H9 (cell line): ENCODE results near the gene TMEM164. TPM values are rescaled to one million over a fixed set of nuclear protein-coding genes. Genes with fewer than 3 reads are reported as not detected.

Experiments
- DNase-seq: peaks from one replicate; pipeline ENCODE4 v3.0.0-alpha.2; 2017
- H2AFZ ChIP-seq: one replicate; pipeline ENCODE4 v1.6.1; 2013; ENCODE audit warnings: mild to moderate bottlenecking, low read length, control low read depth, moderate library complexity
- H2AK5ac ChIP-seq: 2 replicates; pipeline ENCODE4 v1.6.1; 2013; ENCODE audit warnings: low read length, control low read depth, mixed read lengths; ENCODE audit not compliant: insufficient read length
- H2BK120ac ChIP-seq: one replicate; pipeline ENCODE4 v1.6.1; 2013; ENCODE audit warnings: low read depth, mild to moderate bottlenecking, low read length, control low read depth, inconsistent platforms; ENCODE audit not compliant: poor library complexity, severe bottlenecking
- H2BK12ac ChIP-seq: 2 replicates; pipeline ENCODE4 v1.6.1; 2013; ENCODE audit warnings: low read length, control low read depth, mixed read lengths, low read depth; ENCODE audit not compliant: insufficient read length
- H2BK15ac ChIP-seq: 2 replicates; pipeline ENCODE4 v1.6.1; 2013; ENCODE audit warnings: low read depth, low read length, control low read depth
- H2BK20ac ChIP-seq: one replicate; pipeline ENCODE4 v1.6.1; 2013; ENCODE audit warnings: low read depth, mild to moderate bottlenecking, low read length, control low read depth, inconsistent platforms; ENCODE audit not compliant: poor library complexity, severe bottlenecking
- H2BK5ac ChIP-seq: 2 replicates; pipeline ENCODE4 v1.6.1; 2013; ENCODE audit warnings: low read length, control low read depth, mixed read lengths; ENCODE audit not compliant: insufficient read length
- H3K14ac ChIP-seq: 2 replicates; pipeline ENCODE4 v1.6.1; 2013; ENCODE audit warnings: low read length, control low read depth; ENCODE audit not compliant: insufficient read depth
- H3K18ac ChIP-seq: 2 replicates; pipeline ENCODE4 v1.6.1; 2013; ENCODE audit warnings: low read depth, mild to moderate bottlenecking, mixed read lengths, low read length, control low read depth; ENCODE audit not compliant: insufficient read length
- H3K23ac ChIP-seq: 2 replicates; pipeline ENCODE4 v1.6.1; 2013; ENCODE audit warnings: low read length, control low read depth, mixed read lengths, low read depth; ENCODE audit not compliant: insufficient read length
- H3K23me2 ChIP-seq: 2 replicates; pipeline ENCODE4 v1.6.1; 2013; ENCODE audit warnings: low read depth, mild to moderate bottlenecking, mixed read lengths, low read length, control low read depth; ENCODE audit not compliant: insufficient read length, poor library complexity, severe bottlenecking
- H3K27ac ChIP-seq: 2 replicates; pipeline ENCODE4 v1.5.1; 2013; ENCODE audit warnings: low read length, control low read depth, mixed read lengths, low read depth; ENCODE audit not compliant: insufficient read length
- H3K27me3 ChIP-seq: 2 replicates; pipeline ENCODE4 v1.6.1; 2013; ENCODE audit warnings: low read length, control low read depth, inconsistent platforms; ENCODE audit not compliant: insufficient read depth
- H3K4ac ChIP-seq: 2 replicates; pipeline ENCODE4 v1.6.1; 2013; ENCODE audit warnings: low read depth, mild to moderate bottlenecking, control low read depth, inconsistent platforms, low read length, moderate library complexity
- H3K4me1 ChIP-seq: 2 replicates; pipeline ENCODE4 v1.6.1; 2013; ENCODE audit warnings: low read length, control low read depth, inconsistent platforms; ENCODE audit not compliant: insufficient read depth
- H3K4me2 ChIP-seq: 2 replicates; pipeline ENCODE4 v1.6.1; 2013; ENCODE audit warnings: low read length, control low read depth, mixed read lengths; ENCODE audit not compliant: insufficient read length, insufficient read depth
- H3K56ac ChIP-seq: 2 replicates; pipeline ENCODE4 v1.6.1; 2013; ENCODE audit warnings: low read depth, mild to moderate bottlenecking, mixed read lengths, low read length, control low read depth; ENCODE audit not compliant: insufficient read length
- H3K79me1 ChIP-seq: 2 replicates; pipeline ENCODE4 v1.6.1; 2013; ENCODE audit warnings: low read depth, mild to moderate bottlenecking, moderate library complexity, low read length, control low read depth, inconsistent platforms; ENCODE audit not compliant: insufficient read depth, poor library complexity, severe bottlenecking
- H3K79me2 ChIP-seq: 2 replicates; pipeline ENCODE4 v1.6.1; 2013; ENCODE audit warnings: low read length, control low read depth, inconsistent platforms; ENCODE audit not compliant: insufficient read depth
- H3K9ac ChIP-seq: 2 replicates; pipeline ENCODE4 v1.6.1; 2013; ENCODE audit warnings: low read length, control low read depth, mixed read lengths; ENCODE audit not compliant: insufficient read length; ENCODE audit errors: extremely low read depth
- H3K9me3 ChIP-seq: one replicate; pipeline ENCODE4 v1.6.1; 2013; ENCODE audit warnings: low read depth, low read length, inconsistent platforms; ENCODE audit not compliant: control insufficient read depth
- H3T11ph ChIP-seq: one replicate; pipeline ENCODE4 v1.6.1; 2013; ENCODE audit warnings: mild to moderate bottlenecking, low read length, control low read depth, inconsistent platforms
- H4K20me1 ChIP-seq: one replicate; pipeline ENCODE4 v1.6.1; 2013; ENCODE audit not compliant: control insufficient read depth, insufficient read length, insufficient read depth
- H4K5ac ChIP-seq: 2 replicates; pipeline ENCODE4 v1.6.1; 2013; ENCODE audit warnings: low read depth, mild to moderate bottlenecking, mixed read lengths, low read length, control low read depth; ENCODE audit not compliant: insufficient read length
- H4K8ac ChIP-seq: replicated peaks from 2 replicates; pipeline ENCODE4 v1.6.1; 2013; ENCODE audit warnings: low read length, control low read depth, mixed read lengths, low read depth; ENCODE audit not compliant: insufficient read length
- H4K91ac ChIP-seq: 2 replicates; pipeline ENCODE4 v1.6.1; 2013; ENCODE audit warnings: low read depth, mild to moderate bottlenecking, moderate library complexity, mixed read lengths, low read length, control low read depth; ENCODE audit not compliant: insufficient read length
- H3K27ac Mint-ChIP-seq, 3 experiments: 2 replicates in 2 of 3; 3 replicates in 1 of 3; pipeline ENCODE4 v1.8.0; 2020 to 2021; ENCODE audit warnings: mixed read lengths in 3 of 3, mild to moderate bottlenecking in 1 of 3, moderate library complexity in 1 of 3
- H3K27me3 Mint-ChIP-seq: 2 replicates; pipeline ENCODE4 v1.8.0; 2021; ENCODE audit warnings: low read depth, mild to moderate bottlenecking, moderate library complexity, mixed read lengths
- H3K36me3 Mint-ChIP-seq, 3 experiments: 2 replicates in 2 of 3; 3 replicates in 1 of 3; pipeline ENCODE4 v1.8.0; 2020 to 2021; ENCODE audit warnings: low read depth in 3 of 3, mixed read lengths in 3 of 3; ENCODE audit not compliant: insufficient read depth in 1 of 3
- H3K4me1 Mint-ChIP-seq, 2 experiments: 2 replicates each; pipeline ENCODE4 v1.8.0; 2020; ENCODE audit warnings: mixed read lengths in 2 of 2
- H3K4me3 Mint-ChIP-seq, 2 experiments: 2 replicates in 1 of 2; 3 replicates in 1 of 2; pipeline ENCODE4 v1.8.0; 2020 to 2021; ENCODE audit warnings: mild to moderate bottlenecking in 2 of 2, mixed read lengths in 2 of 2, moderate library complexity in 1 of 2
- H3K9me3 Mint-ChIP-seq, 2 experiments: 2 replicates in 1 of 2; 3 replicates in 1 of 2; pipeline ENCODE4 v1.8.0; 2020; ENCODE audit warnings: mild to moderate bottlenecking in 2 of 2, mixed read lengths in 2 of 2, moderate library complexity in 1 of 2
- CTCF ChIP-seq: fragments of 200-600 bp; sonication (generic); conservative IDR thresholded peaks from 3 replicates; pipeline ENCODE4 v1.8.0; 2021; ENCODE audit warnings: antibody characterized with exemption, mild to moderate bottlenecking
- WGBS: extraction: QIAGEN DNeasy Blood & Tissue Kit; methylation state at CpG from one replicate; pipeline ENCODE4 v1.1.7; 2013; ENCODE audit warnings: missing lambda C conversion rate, low lambda C conversion rate, mixed read lengths; ENCODE audit not compliant: insufficient read length; ENCODE audit errors: extremely low coverage; 5-methylcytosine and 5-hydroxymethylcytosine counted together
- total RNA-seq: library from RNA; stranded (reverse); gene quantifications from 2 replicates; pipeline ENCODE4 v1.2.1, GENCODE V29; 2021

The TMEM164 gene
- total RNA-seq, 1 experiment from 2014 or later = 30.4 TPM

- no peak for TF ChIP-seq CTCF
- Histone ChIP-seq H4K20me1 (no peaks in the 10 kb centered on the region), H3K18ac (no peak overlapping the region), H3K79me1 (no peaks in the 10 kb centered on the region), H3K23me2 (no peaks in the 10 kb centered on the region), H3K23ac (no peak overlapping the region), H4K8ac (no peak overlapping the region), H3T11ph (no peak overlapping the region), H3K14ac (no peak overlapping the region), H3K9me3 (no peaks in the 10 kb centered on the region), H2BK12ac (no peak overlapping the region), H3K9ac (no peak overlapping the region), H3K56ac (no peak overlapping the region), H3K4ac (no peak overlapping the region), H3K27me3 (no peaks in the 10 kb centered on the region), H2BK120ac (no peak overlapping the region), H2BK15ac (no peak overlapping the region), H3K4me1 (no peaks in the 10 kb centered on the region; the same call in 1 of the 2 replicates), H4K5ac (no peak overlapping the region), H3K79me2 (no peaks in the 10 kb centered on the region), H3K4me2 (no peak overlapping the region), H2AFZ (no peak overlapping the region), H2AK5ac (no peak overlapping the region), H4K91ac (no peak overlapping the region), H3K27ac (no peak overlapping the region), H2BK5ac (no peak overlapping the region), H2BK20ac (no peak overlapping the region)
- H3K36me3 Mint-ChIP-seq = peaks cover 0 to 7% (median 5%) of the 10 kb centered on the region in 3 experiments; a peak in 2 of 7 replicates
- H3K9me3 Mint-ChIP-seq = no peaks in the 10 kb centered on the region
- 0 out of 7 replicates have a peak overlapping the region, but pooled peaks of 1 of the 3 experiments have one; percentile 32 for H3K27ac Mint-ChIP-seq
- no CpG with 5 or more reads among the region's 5 CpGs for WGBS
- no peak overlapping the region for H3K4me3 Mint-ChIP-seq
- peaks cover 16 to 25% of the 10 kb centered on the region in 2 experiments for H3K4me1 Mint-ChIP-seq
- H3K27me3 Mint-ChIP-seq = no peaks in the 10 kb centered on the region
- no peak for DNase-seq
Observed at GRCh38 chrX:110022599-110023448, 19.9 kb downstream of the TMEM164 start.
